ENCODE results near the gene ESCO1.

GRCh38 chr18:21481739-21482138 lies 118.8 kb downstream of the ESCO1 start:
- no peak for TF ChIP-seq CTCF (IDR thresholded peaks at IDR 0.05 in 8 of 11, conservative IDR thresholded peaks at IDR 0.05 in 3 of 11)
- no peak for TF ChIP-seq POLR2AphosphoS5 (IDR thresholded peaks at IDR 0.05)

All from spleen (tissue), 7 donors.